KMS-11 (cell line): ENCODE measurements around the gene PLA2G2C.

Experiments
- H2AFZ ChIP-seq: fragments of 200-600 bp; sonication (generic); 2 replicates; pipeline ENCODE4 v1.6.1; 2016; ENCODE audit warnings: antibody characterized with exemption, mixed run types, low read depth
- H3K27ac ChIP-seq: fragments of 200-600 bp; sonication (generic); 2 replicates; pipeline ENCODE4 v1.6.1; 2016; ENCODE audit warnings: mild to moderate bottlenecking, mixed run types
- H3K27me3 ChIP-seq: fragments of 200-600 bp; sonication (generic); 2 replicates; pipeline ENCODE4 v1.6.1; 2017; ENCODE audit warnings: mild to moderate bottlenecking, low read depth, mixed run types, moderate library complexity; ENCODE audit not compliant: insufficient read depth
- H3K36me3 ChIP-seq: fragments of 200-600 bp; sonication (generic); 2 replicates; pipeline ENCODE4 v1.6.1; 2017; ENCODE audit warnings: mild to moderate bottlenecking, mixed run types; ENCODE audit not compliant: insufficient read depth
- H3K4me1 ChIP-seq: fragments of 200-600 bp; sonication (generic); 2 replicates; pipeline ENCODE4 v1.6.1; 2016; ENCODE audit warnings: mild to moderate bottlenecking, low read depth, mixed run types; ENCODE audit not compliant: poor library complexity, severe bottlenecking
- H3K4me2 ChIP-seq: fragments of 200-600 bp; sonication (generic); 2 replicates; pipeline ENCODE4 v1.7.0; 2016; ENCODE audit warnings: mild to moderate bottlenecking, mixed run types
- H3K4me3 ChIP-seq: fragments of 200-600 bp; sonication (generic); IDR thresholded peaks from 2 replicates; pipeline ENCODE4 v1.6.1; 2017; ENCODE audit warnings: low read depth, low read length, mixed read lengths; ENCODE audit not compliant: insufficient read depth
- H3K79me2 ChIP-seq: fragments of 200-600 bp; sonication (generic); 2 replicates; pipeline ENCODE4 v1.6.1; 2016; ENCODE audit warnings: low read depth, mixed run types; ENCODE audit not compliant: insufficient read depth
- H3K9ac ChIP-seq: fragments of 200-600 bp; sonication (generic); 2 replicates; pipeline ENCODE4 v1.6.1; 2016; ENCODE audit warnings: mild to moderate bottlenecking, mixed run types
- H4K20me1 ChIP-seq: fragments of 200-600 bp; sonication (generic); 2 replicates; pipeline ENCODE4 v1.6.1; 2016; ENCODE audit warnings: mild to moderate bottlenecking, mixed run types; ENCODE audit not compliant: insufficient read depth
- CTCF ChIP-seq: fragments of 200-600 bp; sonication (generic); conservative IDR thresholded peaks from 2 replicates; pipeline ENCODE4 v1.6.1; 2017; ENCODE audit warnings: low read depth, mild to moderate bottlenecking, antibody characterized with exemption, low read length, moderate library complexity, mixed read lengths

The PLA2G2C gene

GRCh38 chr1:20187103-20187812 is 940 bp upstream of the PLA2G2C start:
- H2AFZ ChIP-seq = no peak overlapping the region
- no peaks in the 10 kb centered on the region for H3K4me1 ChIP-seq
- peaks cover 53% of the 10 kb centered on the region for H3K27me3 ChIP-seq
- no peaks in the 10 kb centered on the region for H4K20me1 ChIP-seq
- H3K79me2 ChIP-seq = no peaks in the 10 kb centered on the region
- TF ChIP-seq CTCF = no peak
- no peaks in the 10 kb centered on the region for H3K36me3 ChIP-seq
- no peak overlapping the region for H3K4me2 ChIP-seq
- H3K4me3 ChIP-seq = no peak overlapping the region
- H3K27ac ChIP-seq = no peak overlapping the region
- H3K9ac ChIP-seq = no peak overlapping the region

GRCh38 chr1:20184997-20185833 is 1.1 kb downstream of the PLA2G2C start:
- Histone ChIP-seq H2AFZ (no peak overlapping the region), H3K4me3 (no peak overlapping the region), H3K79me2 (no peaks in the 10 kb centered on the region), H4K20me1 (no peaks in the 10 kb centered on the region), H3K36me3 (no peaks in the 10 kb centered on the region), H3K4me2 (no peak overlapping the region), H3K4me1 (no peaks in the 10 kb centered on the region), H3K27ac (no peak overlapping the region), H3K9ac (no peak overlapping the region), H3K27me3 (peaks cover 41% of the 10 kb centered on the region)
- TF ChIP-seq CTCF = no peak

GRCh38 chr1:20184481-20184900 is 1.8 kb downstream of the PLA2G2C start:
- H3K79me2 ChIP-seq = no peaks in the 10 kb centered on the region
- H3K27me3 ChIP-seq = peaks cover 41% of the 10 kb centered on the region
- no peaks in the 10 kb centered on the region for H4K20me1 ChIP-seq
- H3K4me2 ChIP-seq = no peak overlapping the region
- no peak overlapping the region for H3K27ac ChIP-seq
- no peak overlapping the region for H3K4me3 ChIP-seq
- no peak overlapping the region for H3K9ac ChIP-seq
- H3K36me3 ChIP-seq = no peaks in the 10 kb centered on the region
- TF ChIP-seq CTCF = no peak
- no peak overlapping the region for H2AFZ ChIP-seq
- H3K4me1 ChIP-seq = no peaks in the 10 kb centered on the region

GRCh38 chr1:20183616-20184271 is 2.6 kb downstream of the PLA2G2C start:
- no peak overlapping the region for H3K4me2 ChIP-seq
- H3K36me3 ChIP-seq = no peaks in the 10 kb centered on the region

More at GRCh38 chr1:20183616-20184271, 2.6 kb downstream of the PLA2G2C start:
- no peak overlapping the region for H2AFZ ChIP-seq
- no peaks in the 10 kb centered on the region for H4K20me1 ChIP-seq
- H3K27ac ChIP-seq = no peak overlapping the region
- H3K79me2 ChIP-seq = no peaks in the 10 kb centered on the region
- H3K4me3 ChIP-seq = no peak overlapping the region
- H3K27me3 ChIP-seq = peaks cover 39% of the 10 kb centered on the region
- no peaks in the 10 kb centered on the region for H3K4me1 ChIP-seq
- no peak overlapping the region for H3K9ac ChIP-seq
- TF ChIP-seq CTCF = no peak
